Neutrophil (primary cell): ENCODE results near the gene TEX264.
A peak's percentile ranks its signal among the peaks of the same experiment; 100 is the strongest.

Source experiments
- H3K27ac ChIP-seq: fragments of 200-600 bp; sonication (generic); 2 replicates; pipeline ENCODE4 v1.5.1; 2016; ENCODE audit warnings: mild to moderate bottlenecking, moderate library complexity
- H3K27me3 ChIP-seq: fragments of 200-600 bp; sonication (generic); 2 replicates; pipeline ENCODE4 v1.6.0; 2016; ENCODE audit warnings: mild to moderate bottlenecking
- H3K36me3 ChIP-seq: fragments of 200-600 bp; sonication (generic); 2 replicates; pipeline ENCODE4 v1.5.1; 2017
- H3K4me1 ChIP-seq, 2 experiments: fragments of 200-600 bp in 1 of 2; sonication (generic) in 1 of 2; 1 replicate in 1 of 2; 2 replicates in 1 of 2; pipeline versions ENCODE4 v1.5.1 to v1.6.1; 2013 to 2016; ENCODE audit warnings: low read depth in 1 of 2, low read length in 1 of 2, mild to moderate bottlenecking in 1 of 2, moderate library complexity in 1 of 2; ENCODE audit not compliant: control insufficient read depth in 1 of 2, insufficient read depth in 1 of 2
- H3K4me3 ChIP-seq, 2 experiments: fragments of 200-600 bp in 1 of 2; sonication (generic) in 1 of 2; 1 replicate in 1 of 2; 2 replicates in 1 of 2; pipeline ENCODE4 v1.5.1; 2013 to 2016; ENCODE audit warnings: low read depth in 1 of 2, low read length in 1 of 2, mild to moderate bottlenecking in 1 of 2, moderate library complexity in 1 of 2
- H3K9me3 ChIP-seq: fragments of 200-600 bp; sonication (generic); 2 replicates; pipeline ENCODE4 v1.5.1; 2016
- CTCF ChIP-seq: fragments of 200-600 bp; sonication (generic); IDR thresholded peaks from 2 replicates; pipeline ENCODE4 v1.5.1; 2016; ENCODE audit warnings: antibody characterized with exemption

TEX264 gene

GRCh38 chr3:51680663-51681230, 9.7 kb downstream of the TEX264 start:
- Histone ChIP-seq H3K27me3 (no peaks in the 10 kb centered on the region), H3K36me3 (peaks cover 11% of the 10 kb centered on the region), H3K4me3 (no peak overlapping the region), H3K27ac (peak overlapping the region; percentile 52), H3K4me1 (peaks cover 21 to 28% of the 10 kb centered on the region in 2 experiments), H3K9me3 (no peaks in the 10 kb centered on the region)
- TF ChIP-seq CTCF = no peak

- TF ChIP-seq CTCF = no peak
- Histone ChIP-seq H3K4me3 (no peak overlapping the region), H3K9me3 (no peaks in the 10 kb centered on the region), H3K27ac (peak overlapping the region; percentile 52), H3K27me3 (no peaks in the 10 kb centered on the region), H3K36me3 (peaks cover 11% of the 10 kb centered on the region), H3K4me1 (peaks cover 21 to 28% of the 10 kb centered on the region in 2 experiments)
Measured at GRCh38 chr3:51681453-51681852, 10.4 kb downstream of the TEX264 start.

GRCh38 chr3:51682079-51682478, 11.0 kb downstream of the TEX264 start:
- no peaks in the 10 kb centered on the region for H3K27me3 ChIP-seq
- no peak overlapping the region for H3K4me3 ChIP-seq
- peaks cover 11% of the 10 kb centered on the region for H3K36me3 ChIP-seq
- no peaks in the 10 kb centered on the region for H3K9me3 ChIP-seq
- peak overlapping the region; percentile 52 for H3K27ac ChIP-seq
- peak; percentile 95 for TF ChIP-seq CTCF
- peaks cover 27 to 33% of the 10 kb centered on the region in 2 experiments for H3K4me1 ChIP-seq

- Histone ChIP-seq H3K27me3 (no peaks in the 10 kb centered on the region), H3K27ac (no peak overlapping the region), H3K9me3 (no peaks in the 10 kb centered on the region), H3K4me1 (peaks cover 28 to 37% of the 10 kb centered on the region in 2 experiments), H3K36me3 (peaks cover 11% of the 10 kb centered on the region), H3K4me3 (no peak overlapping the region)
- TF ChIP-seq CTCF = no peak
Measured at GRCh38 chr3:51682526-51682925, 11.5 kb downstream of the TEX264 start.

- TF ChIP-seq CTCF = no peak
- no peak overlapping the region for H3K27ac ChIP-seq
Measured at GRCh38 chr3:51683566-51683965, 12.5 kb downstream of the TEX264 start.

More at GRCh38 chr3:51683566-51683965, 12.5 kb downstream of the TEX264 start:
- H3K36me3 ChIP-seq = peaks cover 17% of the 10 kb centered on the region
- no peaks in the 10 kb centered on the region for H3K9me3 ChIP-seq
- no peak overlapping the region for H3K4me3 ChIP-seq
- H3K4me1 ChIP-seq = peaks cover 28 to 37% of the 10 kb centered on the region in 2 experiments
- H3K27me3 ChIP-seq = no peaks in the 10 kb centered on the region
